Heart left ventricle (tissue), 16 donors: Measurements from ENCODE around the gene ADGRB2. TPM values are rescaled to one million over a fixed set of nuclear protein-coding genes. Genes with fewer than 3 reads are reported as not detected.
A peak's percentile ranks its signal among the peaks of the same experiment; 100 is the strongest.

Source experiments
- ATAC-seq, 4 donors: fragments of 200-7000 bp; cut with Tn5 transposase; one replicate each; pipeline ENCODE4 v1.9.1; 2020 to 2022; ENCODE audit warnings: moderate library complexity in 4 of 4, mild to moderate bottlenecking in 3 of 4, moderate number of reproducible peaks in 1 of 4
- DNase-seq, 5 donors: peaks; one replicate each; pipeline ENCODE4 v3.0.0-alpha.2; 2020
- H3K27ac ChIP-seq, 12 donors: fragments of 200-600 bp; sonication (generic) in 4 of 12; one replicate each; pipeline versions ENCODE4 v1.5.0 to v1.8.0; 2016 to 2022; ENCODE audit warnings: mild to moderate bottlenecking in 2 of 12
- H3K27me3 ChIP-seq, 9 donors: fragments of 200-600 bp; sonication (generic) in 2 of 9; one replicate each; pipeline versions ENCODE4 v1.5.1 to v1.8.0; 2016 to 2022; ENCODE audit warnings: mild to moderate bottlenecking in 3 of 9
- H3K36me3 ChIP-seq, 9 donors: fragments of 200-600 bp; sonication (generic) in 2 of 9; one replicate each; pipeline versions ENCODE4 v1.5.0 to v1.8.0; 2018 to 2022; ENCODE audit warnings: mild to moderate bottlenecking in 2 of 9
- H3K4me1 ChIP-seq, 12 donors: fragments of 200-600 bp; sonication (generic) in 4 of 12; one replicate each; pipeline versions ENCODE4 v1.5.0 to v1.8.0; 2016 to 2022; ENCODE audit warnings: mild to moderate bottlenecking in 3 of 12
- H3K4me3 ChIP-seq, 12 donors: fragments of 200-600 bp; sonication (generic) in 4 of 12; one replicate each; pipeline versions ENCODE4 v1.5.0 to v1.8.0; 2017 to 2022; ENCODE audit warnings: mild to moderate bottlenecking in 9 of 12, moderate library complexity in 4 of 12
- H3K9me3 ChIP-seq, 12 donors: fragments of 200-600 bp; sonication (generic) in 4 of 12; one replicate each; pipeline versions ENCODE4 v1.5.0 to v1.8.0; 2016 to 2022; ENCODE audit warnings: mild to moderate bottlenecking in 1 of 12
- POLR2A ChIP-seq, 2 donors: fragments of 450-650 bp; IDR thresholded peaks; one replicate each; pipeline ENCODE4 v1.6.1; 2017; ENCODE audit warnings: antibody characterized with exemption in 2 of 2, mild to moderate bottlenecking in 2 of 2, moderate library complexity in 2 of 2
- WGBS, 4 donors: extraction: QIAGEN DNeasy Blood & Tissue Kit in 2 of 4; methylation state at CpG; one replicate each; pipeline versions ENCODE4 v1.1.5 to v1.1.7; 2013 to 2018; 5-methylcytosine and 5-hydroxymethylcytosine counted together
- intact Hi-C, 10 donors: fragments of 100-400 bp; cut with DNase I; formaldehyde crosslinking; loops; one replicate each; pipeline versions ENCODE4 v1.11.1 to v1.14.2; 2022
- long read RNA-seq, 3 donors: library from polyadenylated mRNA; unstranded; transcript quantifications; one replicate each; pipeline ENCODE4 v2.0.0, GENCODE V29; 2020 to 2021
- polyA plus RNA-seq, 2 donors: library from polyadenylated mRNA; stranded (reverse); fragments of 200-250 nt; gene quantifications; one replicate each; pipeline ENCODE4 v1.2.3, GENCODE V29; 2013
- total RNA-seq, 9 donors: library from RNA; depleted of rRNA in 2 of 9; stranded (reverse); fragments of >200 nt in 2 of 9; fragmentation: NEBNext Ultra II Directional in 3 of 9; extraction: Animal tissue kit (Norgen Biotek cat#: 25700) in 3 of 9; gene quantifications; one replicate each; pipeline versions ENCODE4 v1.1.0 to v1.2.4, GENCODE V29; 2016 to 2023
- TF ChIP-seq, protein P1 (sequence below), 12 donors: fragments of 200-600 bp; sonication (generic) in 4 of 12; IDR thresholded peaks; one replicate each; pipeline versions ENCODE4 v1.5.0 to v1.8.0; 2018 to 2022; ENCODE audit warnings: antibody characterized with exemption in 12 of 12, mild to moderate bottlenecking in 5 of 12
- donor health status: ischemic (EF 13 %, LVEDD 7.1; RV severe dilation, severe dysfunction).
- donor health status: healthy with polysubstance abuse.
- donor health status: DM: no; HTN: yes; CAD: no.
- donor health status: DM: no; HTN: no; CAD: no.
- donor health status: ischemic (EF 25% LVEDD 6.9; RV normal size, moderate dysfunction).
- donor health status: ischemic (EF 25% LVEDD 5.7; RV mildly dilated, moderate dysfunction).
- donor health status: healthy.
- donor health status: DM: yes; HTN: yes; CAD: no.
- donor health status: ischemic (EF 35%, LVEDD 5.7; RV mildly dilated, moderate dysfunction).
- donor health status: nonischemic (EF 11% LVEDD 7.7; RV severe dilation, severe dysfunction).
- donor health status: DM: yes; HTN: yes; CAD: no.
- donor health status: PGD.
- donor health status: ischemic (EF 29% LVEDD 5.4; RV normal size, mild dysfunction).
- donor health status: nonischemic (EF 23%, LVEDD 6.1; RV moderate dilation, normal function).

Gene ADGRB2, protein sequence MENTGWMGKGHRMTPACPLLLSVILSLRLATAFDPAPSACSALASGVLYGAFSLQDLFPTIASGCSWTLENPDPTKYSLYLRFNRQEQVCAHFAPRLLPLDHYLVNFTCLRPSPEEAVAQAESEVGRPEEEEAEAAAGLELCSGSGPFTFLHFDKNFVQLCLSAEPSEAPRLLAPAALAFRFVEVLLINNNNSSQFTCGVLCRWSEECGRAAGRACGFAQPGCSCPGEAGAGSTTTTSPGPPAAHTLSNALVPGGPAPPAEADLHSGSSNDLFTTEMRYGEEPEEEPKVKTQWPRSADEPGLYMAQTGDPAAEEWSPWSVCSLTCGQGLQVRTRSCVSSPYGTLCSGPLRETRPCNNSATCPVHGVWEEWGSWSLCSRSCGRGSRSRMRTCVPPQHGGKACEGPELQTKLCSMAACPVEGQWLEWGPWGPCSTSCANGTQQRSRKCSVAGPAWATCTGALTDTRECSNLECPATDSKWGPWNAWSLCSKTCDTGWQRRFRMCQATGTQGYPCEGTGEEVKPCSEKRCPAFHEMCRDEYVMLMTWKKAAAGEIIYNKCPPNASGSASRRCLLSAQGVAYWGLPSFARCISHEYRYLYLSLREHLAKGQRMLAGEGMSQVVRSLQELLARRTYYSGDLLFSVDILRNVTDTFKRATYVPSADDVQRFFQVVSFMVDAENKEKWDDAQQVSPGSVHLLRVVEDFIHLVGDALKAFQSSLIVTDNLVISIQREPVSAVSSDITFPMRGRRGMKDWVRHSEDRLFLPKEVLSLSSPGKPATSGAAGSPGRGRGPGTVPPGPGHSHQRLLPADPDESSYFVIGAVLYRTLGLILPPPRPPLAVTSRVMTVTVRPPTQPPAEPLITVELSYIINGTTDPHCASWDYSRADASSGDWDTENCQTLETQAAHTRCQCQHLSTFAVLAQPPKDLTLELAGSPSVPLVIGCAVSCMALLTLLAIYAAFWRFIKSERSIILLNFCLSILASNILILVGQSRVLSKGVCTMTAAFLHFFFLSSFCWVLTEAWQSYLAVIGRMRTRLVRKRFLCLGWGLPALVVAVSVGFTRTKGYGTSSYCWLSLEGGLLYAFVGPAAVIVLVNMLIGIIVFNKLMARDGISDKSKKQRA (N-terminal part only)
- total RNA-seq = 10 to 100 TPM in 4 of 9 donors, 1 to 10 TPM in 5; 4.7 to 18.5 (median 9.6) TPM
- polyA plus RNA-seq = 10 to 100 TPM in 1 of 2 donors, 1 to 10 TPM in 1; 1.1 to 11.5 TPM
- long read RNA-seq, donor 1, partial matches to known transcripts = 14 of 17 reads
- long read RNA-seq, donor 1, other reads (novel, unspliced or antisense) = 3 of 17 reads
- long read RNA-seq, donor 2, full-length matches to known transcripts = 2 of 36 reads
- long read RNA-seq, donor 2, partial matches to known transcripts = 30 of 36 reads
- long read RNA-seq, donor 2, other reads (novel, unspliced or antisense) = 4 of 36 reads
- long read RNA-seq, donor 3, partial matches to known transcripts = 10 of 13 reads
- long read RNA-seq, donor 3, other reads (novel, unspliced or antisense) = 3 of 13 reads

GRCh38 chr1:31764312-31765040, at the start of gene ADGRB2:
TSS of gene ADGRB2 (minus strand) at chr1:31764340. CDS start at chr1:31757221, 7,119 bp downstream.
- peaks cover 0 to 46% (median 10%) of the 10 kb centered on the region in 9 donors for H3K27me3 ChIP-seq
- H3K27ac ChIP-seq = no peak within 1 kb of the TSS
- H3K4me1 ChIP-seq = peaks cover 2 to 48% (median 29%) of the 10 kb centered on the region in 12 donors
- peak within 1 kb of the TSS; percentile 30 to 71 (median 58) for H3K4me3 ChIP-seq
- intact Hi-C loops = loop anchor here in 5 of 10 donors (2.0 to 5.0 kb wide), 2 partner anchors 24 to 198 kb away; no protein-coding TSS in a partner anchor
- H3K9me3 ChIP-seq = no peaks in the 10 kb centered on the region
- ATAC-seq (peak in 3 of 4 donors; percentile 4 to 35 (median 28)), DNase-seq (peak in 1 of 5 donors; percentile 66)
- H3K36me3 ChIP-seq = no peaks in the 10 kb centered on the region
- TF ChIP-seq, protein P1, sequence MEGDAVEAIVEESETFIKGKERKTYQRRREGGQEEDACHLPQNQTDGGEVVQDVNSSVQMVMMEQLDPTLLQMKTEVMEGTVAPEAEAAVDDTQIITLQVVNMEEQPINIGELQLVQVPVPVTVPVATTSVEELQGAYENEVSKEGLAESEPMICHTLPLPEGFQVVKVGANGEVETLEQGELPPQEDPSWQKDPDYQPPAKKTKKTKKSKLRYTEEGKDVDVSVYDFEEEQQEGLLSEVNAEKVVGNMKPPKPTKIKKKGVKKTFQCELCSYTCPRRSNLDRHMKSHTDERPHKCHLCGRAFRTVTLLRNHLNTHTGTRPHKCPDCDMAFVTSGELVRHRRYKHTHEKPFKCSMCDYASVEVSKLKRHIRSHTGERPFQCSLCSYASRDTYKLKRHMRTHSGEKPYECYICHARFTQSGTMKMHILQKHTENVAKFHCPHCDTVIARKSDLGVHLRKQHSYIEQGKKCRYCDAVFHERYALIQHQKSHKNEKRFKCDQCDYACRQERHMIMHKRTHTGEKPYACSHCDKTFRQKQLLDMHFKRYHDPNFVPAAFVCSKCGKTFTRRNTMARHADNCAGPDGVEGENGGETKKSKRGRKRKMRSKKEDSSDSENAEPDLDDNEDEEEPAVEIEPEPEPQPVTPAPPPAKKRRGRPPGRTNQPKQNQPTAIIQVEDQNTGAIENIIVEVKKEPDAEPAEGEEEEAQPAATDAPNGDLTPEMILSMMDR (IDR thresholded peaks at IDR 0.05) = peak in 2 of 12 donors; percentile 16 to 18
- no peak for TF ChIP-seq POLR2A (IDR thresholded peaks at IDR 0.05)
- WGBS, 4 donors = 2 to 14% (median 4%) methylated on average over 6 to 59 of the region's 59 CpGs

- ATAC-seq (no peak), DNase-seq (no peak)
- no peak overlapping the region for H3K4me3 ChIP-seq
- H3K27me3 ChIP-seq = no peaks in the 10 kb centered on the region
- WGBS, 4 donors = 74 to 79% (median 78%) methylated on average over 9 of the region's 9 CpGs
- TF ChIP-seq, protein P1 (IDR thresholded peaks at IDR 0.05) = no peak
- TF ChIP-seq POLR2A (IDR thresholded peaks at IDR 0.05) = no peak
- no peaks in the 10 kb centered on the region for H3K36me3 ChIP-seq
- peaks cover 0 to 3% (median 0%) of the 10 kb centered on the region in 12 donors for H3K4me1 ChIP-seq
- no peak overlapping the region for H3K27ac ChIP-seq
- intact Hi-C loops = loop anchor here in 5 of 10 donors (5.0 to 10.0 kb wide), 3 partner anchors 150 to 253 kb away; no protein-coding TSS in a partner anchor
- peaks cover 0 to 3% (median 0%) of the 10 kb centered on the region in 12 donors for H3K9me3 ChIP-seq
Observed at GRCh38 chr1:31812158-31812829, 48.2 kb upstream of the ADGRB2 start.

- peaks cover 0 to 3% (median 0%) of the 10 kb centered on the region in 12 donors for H3K9me3 ChIP-seq
- DNase-seq (no peak), ATAC-seq (no peak)
- no peak overlapping the region for H3K27ac ChIP-seq
- H3K4me3 ChIP-seq = no peak overlapping the region
- TF ChIP-seq, protein P1 (IDR thresholded peaks at IDR 0.05) = no peak
- TF ChIP-seq POLR2A (IDR thresholded peaks at IDR 0.05) = no peak
- intact Hi-C loops = loop anchor here in 5 of 10 donors (5.0 to 10.0 kb wide), 3 partner anchors 151 to 253 kb away; no protein-coding TSS in a partner anchor
- no peaks in the 10 kb centered on the region for H3K27me3 ChIP-seq
- 27 to 53% (median 41%) methylated on average over 3 to 7 of the region's 7 CpGs for WGBS, 4 donors
- no peaks in the 10 kb centered on the region for H3K4me1 ChIP-seq
- no peaks in the 10 kb centered on the region for H3K36me3 ChIP-seq
Observed at GRCh38 chr1:31811605-31812004, 47.5 kb upstream of the ADGRB2 start.
